H1 (cell line): ENCODE measurements around the gene TNP2. TPM values are rescaled to one million over a fixed set of nuclear protein-coding genes. Genes with fewer than 3 reads are reported as not detected.

Experiments
- CTCF ChIA-PET: fragments of 300-600 bp; sonication (Branson Sonifier 250); formaldehyde crosslinking; loops from one replicate; lab custom pipeline; 2021; ENCODE audit not compliant: partially characterized antibody; lab: Charles Lee
- POLR2A ChIA-PET: fragments of 300-600 bp; sonication (Branson Sonifier 250); formaldehyde crosslinking; loops from one replicate; lab custom pipeline; 2021; ENCODE audit warnings: inconsistent platforms; ENCODE audit not compliant: partially characterized antibody; lab: Charles Lee
- DNase-seq, 2 experiments: peaks; one replicate each; pipeline versions ENCODE4 v3.0.0 to v3.0.0-alpha.2; 2010 to 2022; ENCODE audit warnings: low spot score in 2 of 2, low read depth in 1 of 2, mixed read lengths in 1 of 2
- FAIRE-seq: peaks from 2 replicates; lab custom pipeline; 2011; peaks lifted over from hg19 to GRCh38; lab: Jason Lieb, UNC
- H2AFZ ChIP-seq: 2 replicates; pipeline ENCODE4 v1.8.1; 2012; ENCODE audit warnings: low read length, inconsistent platforms
- H2AK5ac ChIP-seq: 2 replicates; pipeline ENCODE4 v1.6.1; 2013; ENCODE audit warnings: low read depth, low read length
- H2BK120ac ChIP-seq: replicated peaks from 2 replicates; pipeline ENCODE3; 2013; ENCODE audit warnings: low read depth, low read length, inconsistent platforms
- H2BK12ac ChIP-seq: 2 replicates; pipeline ENCODE4 v1.6.1; 2013; ENCODE audit warnings: low read depth, low read length
- H2BK15ac ChIP-seq: 2 replicates; pipeline ENCODE4 v1.6.1; 2013; ENCODE audit warnings: low read length
- H2BK20ac ChIP-seq: 2 replicates; pipeline ENCODE4 v1.6.1; 2013; ENCODE audit warnings: low read length
- H2BK5ac ChIP-seq: 2 replicates; pipeline ENCODE4 v1.6.1; 2013; ENCODE audit warnings: low read depth, low read length
- H3K14ac ChIP-seq: 2 replicates; pipeline ENCODE4 v1.6.1; 2013; ENCODE audit warnings: inconsistent platforms; ENCODE audit not compliant: insufficient read length
- H3K18ac ChIP-seq: 2 replicates; pipeline ENCODE4 v1.6.1; 2013; ENCODE audit warnings: low read length; ENCODE audit errors: extremely low read depth
- H3K23ac ChIP-seq: 2 replicates; pipeline ENCODE4 v1.6.1; 2013; ENCODE audit warnings: inconsistent platforms; ENCODE audit not compliant: insufficient read length
- H3K23me2 ChIP-seq: 2 replicates; pipeline ENCODE4 v1.6.1; 2013; ENCODE audit warnings: low read depth, low read length
- H3K27ac ChIP-seq: 2 replicates; pipeline ENCODE4 v1.6.1; 2011; ENCODE audit warnings: low read depth, low read length, inconsistent platforms
- H3K27me3 ChIP-seq, 4 experiments: replicated peaks in 1 of 4; 1 replicate in 1 of 4; 2 replicates in 3 of 4; pipeline versions ENCODE4 v1.6.1 to v1.8.1; 2011 to 2013; ENCODE audit warnings: low read length in 3 of 4, mild to moderate bottlenecking in 3 of 4, inconsistent platforms in 2 of 4, mixed read lengths in 2 of 4, moderate library complexity in 1 of 4; ENCODE audit not compliant: control insufficient read depth in 3 of 4, insufficient read depth in 3 of 4; ENCODE audit errors: extremely low read depth in 1 of 4
- H3K36me3 ChIP-seq, 4 experiments: 2 replicates each; pipeline versions ENCODE4 v1.6.1 to v1.8.1; 2011 to 2013; ENCODE audit warnings: mild to moderate bottlenecking in 4 of 4, low read length in 3 of 4, moderate library complexity in 2 of 4, control low read depth in 1 of 4, inconsistent platforms in 1 of 4; ENCODE audit not compliant: insufficient read depth in 4 of 4, control insufficient read depth in 2 of 4
- H3K4ac ChIP-seq: replicated peaks from 2 replicates; pipeline ENCODE3; 2013; ENCODE audit warnings: low read length, low read depth, mixed read lengths, inconsistent platforms; ENCODE audit not compliant: insufficient read length
- H3K4me1 ChIP-seq, 4 experiments: replicated peaks in 1 of 4; 1 replicate in 1 of 4; 2 replicates in 3 of 4; pipeline versions ENCODE4 v1.6.1 to v1.8.1; 2011 to 2013; ENCODE audit warnings: low read length in 3 of 4, inconsistent platforms in 2 of 4, mixed read lengths in 1 of 4; ENCODE audit not compliant: insufficient read depth in 4 of 4, control insufficient read depth in 3 of 4
- H3K4me2 ChIP-seq, 2 experiments: 2 replicates each; pipeline versions ENCODE4 v1.6.1 to v1.8.1; 2011 to 2013; ENCODE audit warnings: low read depth in 2 of 2, low read length in 2 of 2, control low read depth in 1 of 2, inconsistent platforms in 1 of 2, mild to moderate bottlenecking in 1 of 2; ENCODE audit not compliant: insufficient read depth in 1 of 2
- H3K4me3 ChIP-seq, 4 experiments: fragments of 200-600, 300-600 bp in 1 of 4; sonication (generic), shearing (Covaris generic), sonication (Bioruptor Twin) in 1 of 4; 2 replicates each; pipeline versions ENCODE4 v1.5.1 to v1.8.1; 2011 to 2016; ENCODE audit warnings: low read length in 4 of 4, low read depth in 3 of 4, control low read depth in 2 of 4, inconsistent platforms in 2 of 4, mild to moderate bottlenecking in 2 of 4, mixed read lengths in 1 of 4, moderate library complexity in 1 of 4; ENCODE audit not compliant: insufficient read depth in 2 of 4; ENCODE audit errors: extremely low read depth in 1 of 4
- H3K56ac ChIP-seq: replicated peaks from 2 replicates; pipeline ENCODE3; 2013; ENCODE audit warnings: low read depth, mild to moderate bottlenecking, mixed read lengths, low read length, inconsistent platforms; ENCODE audit not compliant: insufficient read length
- H3K79me1 ChIP-seq: 2 replicates; pipeline ENCODE4 v1.6.1; 2013; ENCODE audit warnings: low read depth, low read length, control low read depth
- H3K79me2 ChIP-seq, 2 experiments: 2 replicates each; pipeline versions ENCODE4 v1.6.1 to v1.8.1; 2012 to 2013; ENCODE audit warnings: low read length in 2 of 2, mild to moderate bottlenecking in 2 of 2, inconsistent platforms in 1 of 2; ENCODE audit not compliant: insufficient read depth in 2 of 2, control insufficient read depth in 1 of 2
- H3K9ac ChIP-seq, 4 experiments: replicated peaks in 1 of 4; 1 replicate in 1 of 4; 2 replicates in 3 of 4; pipeline versions ENCODE4 v1.6.1 to v1.8.1; 2011 to 2013; ENCODE audit warnings: low read depth in 3 of 4, low read length in 3 of 4, control low read depth in 2 of 4, mild to moderate bottlenecking in 2 of 4, moderate library complexity in 2 of 4, inconsistent platforms in 1 of 4; ENCODE audit errors: extremely low read depth in 1 of 4
- H3K9me3 ChIP-seq, 2 experiments: 2 replicates each; pipeline versions ENCODE4 v1.6.1 to v1.8.1; 2012 to 2013; ENCODE audit warnings: mild to moderate bottlenecking in 2 of 2, moderate library complexity in 2 of 2, control low read depth in 1 of 2, inconsistent platforms in 1 of 2, low read depth in 1 of 2, low read length in 1 of 2, mixed read lengths in 1 of 2; ENCODE audit not compliant: insufficient read depth in 2 of 2
- H4K20me1 ChIP-seq, 2 experiments: replicated peaks in 1 of 2; 2 replicates each; pipeline versions ENCODE3 to v1.8.1; 2011 to 2013; ENCODE audit warnings: inconsistent platforms in 2 of 2, low read length in 2 of 2, mild to moderate bottlenecking in 1 of 2; ENCODE audit not compliant: insufficient read depth in 2 of 2, control insufficient read depth in 1 of 2
- H4K5ac ChIP-seq: 2 replicates; pipeline ENCODE4 v1.6.1; 2013; ENCODE audit warnings: low read length, low read depth, mixed read lengths, inconsistent platforms; ENCODE audit not compliant: insufficient read length
- H4K8ac ChIP-seq: 2 replicates; pipeline ENCODE4 v1.8.0; 2013; ENCODE audit warnings: mild to moderate bottlenecking, moderate library complexity, low read length, inconsistent platforms; ENCODE audit not compliant: insufficient read depth; ENCODE audit errors: extremely low read depth
- H4K91ac ChIP-seq: replicated peaks from 2 replicates; pipeline ENCODE3; 2013; ENCODE audit warnings: low read length, mixed read lengths, inconsistent platforms; ENCODE audit not compliant: insufficient read length
- CBX8 ChIP-seq: fragments of 300-800, 300-1000 bp; sonication (generic); IDR thresholded peaks from 2 replicates; pipeline ENCODE4 v1.7.1; 2016; ENCODE audit warnings: low read depth, low read length, borderline replicate concordance
- EGR1 ChIP-seq: IDR thresholded peaks from 2 replicates; pipeline ENCODE4 v1.6.1; 2011; ENCODE audit warnings: low read depth, low read length, borderline replicate concordance
- HDAC2 ChIP-seq, 2 experiments: fragments of 300-600 bp in 1 of 2; sonication (generic) in 1 of 2; IDR thresholded peaks; 2 replicates each; pipeline ENCODE4 v1.6.1; 2011 to 2012; ENCODE audit warnings: low read depth in 2 of 2, low read length in 2 of 2, mild to moderate bottlenecking in 2 of 2, moderate library complexity in 2 of 2, borderline replicate concordance in 1 of 2, inconsistent platforms in 1 of 2
- MAX ChIP-seq: IDR thresholded peaks from 2 replicates; pipeline ENCODE4 v1.6.1; 2012; ENCODE audit warnings: inconsistent platforms
- RAD21 ChIP-seq, 2 experiments: IDR thresholded peaks in 1 of 2; conservative IDR thresholded peaks in 1 of 2; 2 replicates each; pipeline ENCODE4 v1.6.1; 2011; ENCODE audit warnings: low read depth in 2 of 2, low read length in 2 of 2, improper control_type of control experiment in 1 of 2, inconsistent platforms in 1 of 2, mild to moderate bottlenecking in 1 of 2, moderate library complexity in 1 of 2
- SIRT6 ChIP-seq: IDR thresholded peaks from one replicate; pipeline ENCODE4 v1.7.1; 2012; ENCODE audit warnings: low read length, inconsistent platforms
- SP1 ChIP-seq: IDR thresholded peaks from 2 replicates; pipeline ENCODE4 v1.6.1; 2011; ENCODE audit warnings: low read depth, low read length
- TCF12 ChIP-seq: IDR thresholded peaks from 2 replicates; pipeline ENCODE4 v1.6.1; 2011; ENCODE audit warnings: low read depth, mild to moderate bottlenecking, low read length
- WGBS, 2 experiments: shearing (Covaris generic) in 1 of 2; methylation state at CpG; one replicate each; pipeline versions ENCODE4 v1.1.6 to v1.1.7; 2013 to 2015; ENCODE audit warnings: low lambda C conversion rate in 2 of 2, mixed read lengths in 2 of 2, inconsistent platforms in 1 of 2, low coverage in 1 of 2, missing lambda C conversion rate in 1 of 2; ENCODE audit not compliant: insufficient replicate concordance in 2 of 2, insufficient coverage in 1 of 2, insufficient read length in 1 of 2; ENCODE audit errors: extremely low coverage in 1 of 2, missing lambda C conversion rate in 1 of 2; 5-methylcytosine and 5-hydroxymethylcytosine counted together
- polyA plus RNA-seq, 7 experiments: library from polyadenylated mRNA; depleted of rRNA in 3 of 7; stranded (reverse) in 5 of 7; unstranded in 2 of 7; fragments of >200 nt in 5 of 7; fragments of 200-250 nt in 2 of 7; gene quantifications; 1 replicate in 5 of 7; 2 replicates in 1 of 7; 4 replicates in 1 of 7; pipeline versions ENCODE4 v1.2.1 to v1.2.3, GENCODE V29; 2011 to 2013; ENCODE audit warnings: missing spikeins in 2 of 7, mixed read lengths in 2 of 7
- total RNA-seq: library from RNA; stranded (reverse); fragmentation: NEBNext Ultra II Directional; extraction: Animal tissue kit (Norgen Biotek cat#: 25700); gene quantifications from 2 replicates; pipeline ENCODE4 v1.2.1, GENCODE V29; 2021

Gene TNP2
- total and polyA plus RNA-seq, 2 of the 8 experiments (the other 6 are each of a cell fraction or from before 2014, with no cell fraction given), result not detected

DNA sequence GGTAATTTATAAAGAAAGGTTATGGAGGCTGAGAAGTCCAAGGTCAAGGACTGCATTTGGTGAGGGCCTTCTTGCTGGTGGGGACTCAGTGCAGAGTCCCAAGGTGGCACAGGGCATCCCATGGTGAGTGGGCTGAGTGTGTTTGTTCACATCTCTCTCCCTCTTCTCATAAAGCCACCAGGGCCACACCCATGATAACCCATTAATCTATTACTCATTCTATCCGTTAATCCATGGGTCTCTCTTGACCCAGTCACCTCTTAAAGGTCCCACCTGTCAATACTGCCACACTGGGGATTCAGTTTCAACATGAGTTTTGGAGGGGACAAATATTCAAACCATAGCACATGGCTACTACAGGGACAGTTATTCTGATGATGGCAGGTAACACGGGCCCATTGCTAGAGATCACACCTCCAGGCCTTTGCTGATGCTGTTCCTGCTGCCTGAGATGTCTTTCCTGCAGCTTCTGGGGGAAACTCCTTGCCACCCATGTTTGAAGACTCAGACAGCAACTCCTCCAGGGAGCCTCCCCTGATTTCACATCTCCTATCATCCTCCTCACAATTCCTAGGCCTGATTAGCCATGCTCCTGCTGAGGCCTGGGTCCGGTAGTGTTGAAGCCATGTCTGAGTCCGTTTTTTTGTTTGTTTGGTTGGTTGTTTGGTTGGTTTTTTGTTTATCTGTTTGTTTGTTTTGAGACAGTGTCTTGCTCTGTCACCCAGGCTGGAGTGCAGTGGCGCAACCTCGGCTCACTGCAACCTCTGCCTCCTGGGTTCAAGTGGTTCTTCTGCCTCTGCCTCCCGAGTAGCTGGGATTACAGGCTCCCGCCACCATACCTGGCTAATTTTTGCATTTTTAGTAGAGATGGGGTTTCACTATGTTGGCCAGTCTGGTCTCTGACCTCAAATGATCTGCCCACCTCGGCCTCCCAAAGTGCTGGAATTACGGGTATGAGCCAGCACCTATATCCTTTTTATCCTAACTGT, 29.2 kb downstream of the TNP2 start:
- H3K14ac ChIP-seq, result no peak overlapping the region
- H3K4me2 ChIP-seq, result no peak overlapping the region
- H3K79me2 ChIP-seq, result no peaks in the 10 kb centered on the region
- H2BK120ac ChIP-seq, result no peak overlapping the region
- no peaks in the 10 kb centered on the region for H4K20me1 ChIP-seq
- H3K27me3 ChIP-seq, result no peaks in the 10 kb centered on the region
- H3K79me1 ChIP-seq, result no peaks in the 10 kb centered on the region
- H3K56ac ChIP-seq, result no peak overlapping the region
- H2BK5ac ChIP-seq, result no peak overlapping the region
- H3K36me3 ChIP-seq, result no peaks in the 10 kb centered on the region
- FAIRE-seq, result no peak
- no peak overlapping the region for H3K4me3 ChIP-seq
- no peak overlapping the region for H4K91ac ChIP-seq
- peaks cover 0 to 6% (median 3%) of the 10 kb centered on the region in 4 experiments; a peak in 2 of 7 replicates for H3K4me1 ChIP-seq
- H3K9me3 ChIP-seq, result 0 out of 4 replicates have a peak, but pooled peaks cover 0 to 3% of the 10 kb centered on the region in 2 experiments
- H2AFZ ChIP-seq, result no peak overlapping the region
- H3K18ac ChIP-seq, result no peak overlapping the region
- no peak overlapping the region for H2BK12ac ChIP-seq
- WGBS, 2 experiments, result 79% methylated on average over 10 of the region's 10 CpGs; no CpG with 5 or more reads in 1 of the 2 experiments
- H2BK20ac ChIP-seq, result no peak overlapping the region
- POLR2A ChIA-PET, result interaction anchor here (1.2 to 3.5 kb wide), 3 partner anchors 10 to 15 kb away, joined by 6 to 21 read pairs (median 10); no protein-coding TSS in a partner anchor
- H4K8ac ChIP-seq, result no peak overlapping the region
- no peak overlapping the region for H4K5ac ChIP-seq
- no peak overlapping the region for H2BK15ac ChIP-seq
- CTCF ChIA-PET, result interaction anchor here (0.6 to 1.6 kb wide), 4 partner anchors 11 to 196 kb away, joined by 3 to 5 read pairs (median 4); no protein-coding TSS in a partner anchor
- no peak overlapping the region for H3K27ac ChIP-seq
- no peak for DNase-seq
- H2AK5ac ChIP-seq, result no peak overlapping the region
- no peak overlapping the region for H3K4ac ChIP-seq
- no peak overlapping the region for H3K9ac ChIP-seq
- H3K23me2 ChIP-seq, result no peaks in the 10 kb centered on the region; the same call in 1 of the 2 replicates
- H3K23ac ChIP-seq, result no peak overlapping the region
- TF ChIP-seq CBX8 (no peak), MAX (no peak), RAD21 (IDR thresholded peaks at IDR 0.05 in 1 of 2, conservative IDR thresholded peaks at IDR 0.05 in 1 of 2; ENCODE audit: low read depth in 2 of 2, low read length in 2 of 2) (no peak), HDAC2 (IDR thresholded peaks at IDR 0.05; ENCODE audit: borderline replicate concordance in 1 of 2, low read depth in 2 of 2, low read length in 2 of 2) (no peak), SIRT6 (no peak), EGR1 (no peak), TCF12 (no peak), SP1 (no peak)
